Neutrophil (primary cell): ENCODE data around the gene RPL18.

Experiments
- H3K27ac ChIP-seq: fragments of 200-600 bp; sonication (generic); 2 replicates; pipeline ENCODE4 v1.5.1; 2016; ENCODE audit warnings: mild to moderate bottlenecking, moderate library complexity
- H3K27me3 ChIP-seq: fragments of 200-600 bp; sonication (generic); 2 replicates; pipeline ENCODE4 v1.6.0; 2016; ENCODE audit warnings: mild to moderate bottlenecking
- H3K36me3 ChIP-seq: fragments of 200-600 bp; sonication (generic); 2 replicates; pipeline ENCODE4 v1.5.1; 2017
- H3K4me1 ChIP-seq, 2 experiments: fragments of 200-600 bp in 1 of 2; sonication (generic) in 1 of 2; 1 replicate in 1 of 2; 2 replicates in 1 of 2; pipeline versions ENCODE4 v1.5.1 to v1.6.1; 2013 to 2016; ENCODE audit warnings: low read depth in 1 of 2, low read length in 1 of 2, mild to moderate bottlenecking in 1 of 2, moderate library complexity in 1 of 2; ENCODE audit not compliant: control insufficient read depth in 1 of 2, insufficient read depth in 1 of 2
- H3K4me3 ChIP-seq, 2 experiments: fragments of 200-600 bp in 1 of 2; sonication (generic) in 1 of 2; 1 replicate in 1 of 2; 2 replicates in 1 of 2; pipeline ENCODE4 v1.5.1; 2013 to 2016; ENCODE audit warnings: low read depth in 1 of 2, low read length in 1 of 2, mild to moderate bottlenecking in 1 of 2, moderate library complexity in 1 of 2
- H3K9me3 ChIP-seq: fragments of 200-600 bp; sonication (generic); 2 replicates; pipeline ENCODE4 v1.5.1; 2016
- CTCF ChIP-seq: fragments of 200-600 bp; sonication (generic); IDR thresholded peaks from 2 replicates; pipeline ENCODE4 v1.5.1; 2016; ENCODE audit warnings: antibody characterized with exemption

The RPL18 gene

DNA sequence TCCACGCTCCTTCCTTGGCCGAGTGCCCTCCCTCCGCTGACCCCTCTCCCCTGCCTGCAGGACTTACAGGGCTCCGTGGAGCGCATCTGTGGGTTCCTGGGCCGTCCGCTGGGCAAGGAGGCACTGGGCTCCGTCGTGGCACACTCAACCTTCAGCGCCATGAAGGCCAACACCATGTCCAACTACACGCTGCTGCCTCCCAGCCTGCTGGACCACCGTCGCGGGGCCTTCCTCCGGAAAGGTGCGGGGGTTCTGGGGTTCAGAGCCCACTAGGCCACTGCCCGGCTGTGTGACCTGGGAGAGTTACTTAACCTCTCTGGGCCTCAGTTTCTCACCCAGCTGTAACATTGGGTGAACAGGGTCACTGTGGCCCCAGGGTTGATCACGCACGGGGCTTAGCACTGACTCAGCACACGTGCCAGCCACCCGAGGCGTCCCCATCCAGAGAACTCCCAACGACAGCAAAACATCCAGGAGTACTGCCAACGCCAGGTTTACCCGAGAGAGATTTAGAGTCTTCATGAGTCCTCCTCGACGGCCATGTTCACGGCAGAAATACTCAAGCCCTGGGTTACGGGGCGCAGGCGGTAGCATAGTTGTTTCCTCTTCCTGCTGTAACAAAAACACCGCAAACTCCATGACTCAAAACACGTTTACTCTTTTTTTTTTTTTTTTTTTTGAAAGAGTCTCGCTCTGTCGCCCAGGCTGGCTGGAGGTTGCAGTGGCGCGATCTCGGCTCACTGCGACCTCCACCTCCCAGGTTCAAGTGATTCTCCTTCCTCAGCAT, 22.1 kb downstream of the RPL18 start:
- Histone ChIP-seq H3K9me3 (no peaks in the 10 kb centered on the region), H3K4me1 (no peaks in the 10 kb centered on the region), H3K27ac (no peak overlapping the region), H3K36me3 (no peaks in the 10 kb centered on the region), H3K4me3 (no peak overlapping the region), H3K27me3 (no peaks in the 10 kb centered on the region)
- no peak for TF ChIP-seq CTCF

DNA sequence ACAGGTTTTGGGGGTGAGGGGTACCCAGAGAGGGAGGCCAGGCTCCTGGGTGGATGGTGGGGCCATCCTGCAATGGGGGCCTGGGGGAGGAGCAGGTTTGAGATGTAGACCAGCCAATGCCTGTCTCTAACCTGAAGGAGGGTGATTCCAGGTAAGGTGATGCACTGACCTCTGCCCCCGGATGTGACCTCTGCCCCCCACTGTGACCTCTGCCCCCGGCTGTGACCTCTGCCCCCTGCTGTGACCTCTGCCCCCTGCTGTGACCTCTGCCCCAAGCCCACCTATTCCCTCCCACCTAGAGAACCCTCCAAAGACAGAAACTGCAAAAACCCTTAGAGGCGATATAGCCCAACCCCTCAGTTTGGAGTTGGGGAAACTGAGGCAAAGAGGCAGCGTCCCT, 22.7 kb downstream of the RPL18 start:
- Histone ChIP-seq H3K4me3 (no peak overlapping the region), H3K4me1 (no peaks in the 10 kb centered on the region), H3K27me3 (peaks cover 4% of the 10 kb centered on the region), H3K27ac (no peak overlapping the region), H3K9me3 (no peaks in the 10 kb centered on the region), H3K36me3 (no peaks in the 10 kb centered on the region)
- TF ChIP-seq CTCF, result no peak

DNA sequence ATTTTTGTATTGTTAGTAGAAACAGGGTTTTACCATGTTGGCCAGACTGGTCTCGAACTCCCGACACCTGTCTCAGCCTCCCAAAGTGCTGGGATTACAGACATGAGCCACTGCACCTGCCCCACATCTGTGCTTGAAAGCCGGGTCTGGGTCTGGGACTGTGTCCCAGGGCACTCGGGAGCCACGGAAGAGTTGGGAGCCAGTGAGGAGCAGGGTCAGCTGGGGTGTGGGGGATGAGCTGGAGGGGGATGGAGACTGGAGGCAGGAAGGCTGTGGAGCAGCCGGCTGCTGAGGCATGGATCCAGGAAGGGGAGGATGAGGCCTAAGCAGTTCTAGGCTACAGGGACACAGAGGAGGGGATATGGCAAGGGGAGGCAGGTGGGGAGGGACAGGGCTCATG, 23.1 kb downstream of the RPL18 start:
- no peak overlapping the region for H3K4me3 ChIP-seq

GRCh38 chr19:48595171-48595570, 23.8 kb downstream of the RPL18 start:
- Histone ChIP-seq H3K36me3 (no peaks in the 10 kb centered on the region), H3K27ac (no peak overlapping the region), H3K4me1 (no peaks in the 10 kb centered on the region), H3K9me3 (no peaks in the 10 kb centered on the region), H3K27me3 (peaks cover 7% of the 10 kb centered on the region), H3K4me3 (no peak overlapping the region)
- no peak for TF ChIP-seq CTCF

More for the DNA sequence above, 23.1 kb downstream of the RPL18 start:
- H3K9me3 ChIP-seq, result no peaks in the 10 kb centered on the region
- peaks cover 7% of the 10 kb centered on the region for H3K27me3 ChIP-seq
- no peaks in the 10 kb centered on the region for H3K36me3 ChIP-seq
- no peak for TF ChIP-seq CTCF
- H3K27ac ChIP-seq, result no peak overlapping the region
- no peaks in the 10 kb centered on the region for H3K4me1 ChIP-seq

DNA sequence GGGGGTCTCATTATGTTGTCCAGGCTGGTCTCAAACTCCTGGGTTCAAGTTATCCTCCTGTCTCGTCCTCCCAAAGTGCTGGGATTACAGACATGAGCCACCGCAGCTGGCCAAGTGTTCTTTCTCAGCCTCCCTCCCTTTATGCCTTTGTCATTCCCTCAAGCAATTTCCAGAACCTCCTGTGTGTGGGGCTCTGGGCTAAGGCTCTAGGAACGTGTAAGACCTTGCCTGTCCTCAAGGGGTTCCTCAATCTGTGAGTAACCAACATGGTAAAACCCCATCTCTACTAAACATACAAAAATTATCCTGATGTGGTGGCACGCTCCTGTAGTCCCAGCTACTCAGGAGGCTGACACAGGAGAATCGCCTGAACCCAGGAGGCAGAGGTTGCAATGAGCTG, 28.0 kb downstream of the RPL18 start:
- no peaks in the 10 kb centered on the region for H3K36me3 ChIP-seq
- no peak overlapping the region for H3K27ac ChIP-seq
- no peak overlapping the region for H3K4me3 ChIP-seq
- peaks cover 8 to 9% of the 10 kb centered on the region in 2 experiments for H3K4me1 ChIP-seq
- no peaks in the 10 kb centered on the region for H3K9me3 ChIP-seq
- H3K27me3 ChIP-seq, result peaks cover 21% of the 10 kb centered on the region
- TF ChIP-seq CTCF, result no peak
